Duodenal mucosa (tissue), 2 donors: ENCODE data around the gene CDH2.

Experiments used
- H3K27ac ChIP-seq: one replicate; pipeline ENCODE4 v1.7.0; 2013; ENCODE audit warnings: low read depth, low read length
- H3K27me3 ChIP-seq, 2 donors: one replicate each; pipeline ENCODE4 v1.7.0; 2013; ENCODE audit warnings: low read length in 2 of 2, control low read depth in 1 of 2; ENCODE audit not compliant: insufficient read depth in 2 of 2, control insufficient read depth in 1 of 2
- H3K36me3 ChIP-seq, 2 donors: one replicate each; pipeline ENCODE4 v1.7.0; 2013; ENCODE audit warnings: low read length in 2 of 2, control low read depth in 1 of 2; ENCODE audit not compliant: insufficient read depth in 2 of 2, control insufficient read depth in 1 of 2
- H3K4me1 ChIP-seq, 2 donors: one replicate each; pipeline ENCODE4 v1.7.0; 2013; ENCODE audit warnings: low read length in 2 of 2, control low read depth in 1 of 2; ENCODE audit not compliant: insufficient read depth in 2 of 2, control insufficient read depth in 1 of 2
- H3K4me3 ChIP-seq, 2 donors: one replicate each; pipeline ENCODE4 v1.7.0; 2013; ENCODE audit warnings: low read length in 2 of 2, low read depth in 1 of 2
- H3K9ac ChIP-seq, 2 donors: one replicate each; pipeline ENCODE4 v1.7.0; 2013; ENCODE audit warnings: low read length in 2 of 2, low read depth in 1 of 2
- H3K9me3 ChIP-seq, 2 donors: one replicate each; pipeline ENCODE4 v1.7.0; 2013; ENCODE audit warnings: low read length in 2 of 2, control low read depth in 1 of 2; ENCODE audit not compliant: control insufficient read depth in 1 of 2

Gene CDH2

DNA sequence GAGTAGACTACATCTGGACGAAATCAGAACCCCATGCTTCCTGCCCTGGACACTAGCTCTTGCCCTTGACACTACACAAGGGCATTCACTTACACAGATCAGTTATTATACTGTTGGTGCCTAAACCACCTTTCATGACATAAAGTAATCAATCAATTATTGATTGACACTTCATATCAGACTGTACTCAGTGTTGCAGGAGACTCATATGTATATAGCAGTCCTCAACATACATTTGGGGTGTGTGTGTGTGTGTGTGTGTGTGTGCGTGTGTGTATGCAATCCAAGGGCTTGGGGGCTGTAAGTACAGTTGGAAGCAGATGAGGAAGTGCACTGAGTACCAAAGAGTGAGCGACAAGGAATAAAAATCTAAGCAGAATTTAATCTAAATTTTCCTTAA lies 5.1 kb downstream of the CDH2 start:
- H3K9ac ChIP-seq, result no peak overlapping the region
- no peaks in the 10 kb centered on the region for H3K4me1 ChIP-seq
- no peaks in the 10 kb centered on the region for H3K9me3 ChIP-seq
- H3K4me3 ChIP-seq, result no peak overlapping the region
- H3K36me3 ChIP-seq, result no peaks in the 10 kb centered on the region
- H3K27ac ChIP-seq, result no peak overlapping the region
- peaks cover 10 to 29% of the 10 kb centered on the region in 2 donors for H3K27me3 ChIP-seq

DNA sequence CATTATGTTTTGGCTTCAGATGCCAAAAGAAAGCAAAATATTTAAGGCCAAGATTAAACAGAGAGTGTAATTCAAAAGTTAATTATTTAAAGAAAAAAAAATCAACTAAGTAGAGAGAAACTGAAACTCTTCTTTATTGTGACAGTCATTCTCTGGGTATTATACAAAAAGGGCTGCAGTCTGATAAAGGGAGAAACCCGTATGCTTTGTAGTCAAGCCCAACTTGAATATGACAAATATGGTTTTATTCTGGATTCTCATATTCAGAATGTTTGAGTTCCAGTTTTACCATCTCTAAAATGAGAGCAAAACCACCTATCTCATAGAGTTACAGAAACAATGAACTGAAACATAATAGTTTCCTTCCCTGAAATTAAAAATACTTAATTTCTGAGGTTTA lies 8.2 kb downstream of the CDH2 start:
- Histone ChIP-seq H3K9ac (no peak overlapping the region), H3K27ac (no peak overlapping the region)

DNA sequence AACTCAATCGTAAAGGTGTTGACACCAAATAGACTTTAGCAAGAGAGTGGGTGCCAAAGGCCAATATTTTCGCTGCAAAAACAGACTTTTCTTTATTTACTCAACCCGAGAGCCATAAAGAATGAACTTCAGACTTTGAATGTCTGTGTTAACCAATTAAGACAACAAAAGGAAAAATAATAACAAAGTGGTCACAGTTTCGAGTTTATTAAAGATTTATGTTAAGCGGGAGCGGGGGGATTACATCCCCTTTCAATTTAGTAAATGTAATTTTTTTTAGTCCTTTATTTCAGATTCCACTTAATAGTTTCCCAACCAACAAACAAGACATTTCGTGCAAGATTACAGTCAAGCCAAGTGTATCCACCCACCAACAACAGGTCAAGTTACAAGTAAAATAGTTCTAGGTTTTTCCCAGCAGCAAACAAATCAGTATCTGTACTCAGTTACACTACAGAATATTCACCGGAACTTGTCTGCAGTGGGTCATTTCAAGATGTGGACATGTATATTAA lies 9.0 kb downstream of the CDH2 start:
- no peak overlapping the region for H3K9ac ChIP-seq
- H3K4me1 ChIP-seq, result no peaks in the 10 kb centered on the region
- no peaks in the 10 kb centered on the region for H3K9me3 ChIP-seq
- H3K27ac ChIP-seq, result no peak overlapping the region
- no peaks in the 10 kb centered on the region for H3K27me3 ChIP-seq
- H3K4me3 ChIP-seq, result no peak overlapping the region
- H3K36me3 ChIP-seq, result no peaks in the 10 kb centered on the region

More for the DNA sequence above, 8.2 kb downstream of the CDH2 start:
- no peaks in the 10 kb centered on the region for H3K4me1 ChIP-seq
- H3K36me3 ChIP-seq, result no peaks in the 10 kb centered on the region
- no peak overlapping the region for H3K4me3 ChIP-seq
- H3K27me3 ChIP-seq, result peaks cover 0 to 3% of the 10 kb centered on the region in 2 donors
- H3K9me3 ChIP-seq, result no peaks in the 10 kb centered on the region

DNA sequence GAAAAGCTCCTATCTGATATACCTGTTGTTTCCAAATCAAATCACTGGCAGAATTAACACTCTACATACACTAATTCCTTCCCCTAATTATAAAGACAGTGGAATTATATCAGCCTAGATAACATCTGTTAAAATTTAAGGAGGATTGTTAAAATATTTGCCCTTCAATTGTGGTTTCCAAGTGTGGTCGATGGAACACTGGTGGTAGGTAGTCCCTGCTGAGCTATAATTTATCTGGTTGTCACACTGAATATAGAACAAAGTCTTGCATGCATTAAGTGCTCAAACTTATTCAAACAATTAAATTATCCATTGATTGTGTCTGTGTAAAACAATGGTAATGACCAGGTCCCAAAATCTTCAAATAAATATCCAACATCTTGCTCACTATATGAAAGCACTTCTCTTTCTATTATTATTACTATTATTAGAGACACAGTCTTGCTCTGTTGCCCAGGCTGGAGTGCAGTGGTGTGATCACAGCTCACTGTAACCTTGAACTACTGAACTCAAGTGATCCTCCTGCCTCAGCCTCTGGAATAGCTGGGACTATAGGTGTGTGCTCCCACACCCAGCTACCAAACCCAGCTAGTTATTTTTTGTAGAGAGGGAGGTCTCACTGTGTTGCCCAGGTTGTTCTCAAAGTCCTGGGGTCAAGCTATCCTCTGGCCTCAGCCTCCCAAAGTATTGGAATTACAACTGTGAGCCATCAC lies 12.0 kb downstream of the CDH2 start:
- no peaks in the 10 kb centered on the region for H3K4me1 ChIP-seq

DNA sequence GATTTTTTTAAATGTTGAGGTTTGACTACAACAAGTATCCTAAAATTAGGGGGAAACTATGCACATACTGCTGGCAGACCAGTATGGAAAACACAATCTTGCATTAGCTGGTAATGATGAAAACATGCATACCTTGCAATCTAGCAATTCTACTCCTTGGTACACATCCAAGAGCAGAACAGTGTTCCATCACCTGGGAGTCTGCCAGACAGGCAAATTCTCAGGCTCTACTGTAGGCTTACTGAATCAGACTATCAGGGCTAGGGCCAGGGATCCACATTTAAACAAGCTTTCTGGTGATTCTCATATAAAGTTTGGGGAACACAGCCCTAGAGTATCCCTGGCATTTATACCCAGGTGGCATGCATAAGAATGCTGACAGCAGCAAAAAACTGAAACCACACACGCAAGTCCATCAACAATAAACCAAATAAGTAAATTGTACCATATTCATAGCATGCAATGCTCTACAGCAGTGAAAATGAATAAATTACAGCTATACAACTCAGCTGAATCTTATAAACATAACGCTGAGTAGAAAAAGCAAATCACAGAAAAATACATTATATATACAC lies 13.6 kb downstream of the CDH2 start:
- Histone ChIP-seq H3K4me1 (no peaks in the 10 kb centered on the region), H3K4me3 (no peak overlapping the region), H3K36me3 (no peaks in the 10 kb centered on the region), H3K9me3 (no peaks in the 10 kb centered on the region), H3K27ac (no peak overlapping the region), H3K27me3 (no peaks in the 10 kb centered on the region), H3K9ac (no peak overlapping the region)

More for the DNA sequence above, 12.0 kb downstream of the CDH2 start:
- no peaks in the 10 kb centered on the region for H3K36me3 ChIP-seq
- H3K9ac ChIP-seq, result no peak overlapping the region
- no peak overlapping the region for H3K4me3 ChIP-seq
- no peaks in the 10 kb centered on the region for H3K27me3 ChIP-seq
- no peak overlapping the region for H3K27ac ChIP-seq
- no peaks in the 10 kb centered on the region for H3K9me3 ChIP-seq

DNA sequence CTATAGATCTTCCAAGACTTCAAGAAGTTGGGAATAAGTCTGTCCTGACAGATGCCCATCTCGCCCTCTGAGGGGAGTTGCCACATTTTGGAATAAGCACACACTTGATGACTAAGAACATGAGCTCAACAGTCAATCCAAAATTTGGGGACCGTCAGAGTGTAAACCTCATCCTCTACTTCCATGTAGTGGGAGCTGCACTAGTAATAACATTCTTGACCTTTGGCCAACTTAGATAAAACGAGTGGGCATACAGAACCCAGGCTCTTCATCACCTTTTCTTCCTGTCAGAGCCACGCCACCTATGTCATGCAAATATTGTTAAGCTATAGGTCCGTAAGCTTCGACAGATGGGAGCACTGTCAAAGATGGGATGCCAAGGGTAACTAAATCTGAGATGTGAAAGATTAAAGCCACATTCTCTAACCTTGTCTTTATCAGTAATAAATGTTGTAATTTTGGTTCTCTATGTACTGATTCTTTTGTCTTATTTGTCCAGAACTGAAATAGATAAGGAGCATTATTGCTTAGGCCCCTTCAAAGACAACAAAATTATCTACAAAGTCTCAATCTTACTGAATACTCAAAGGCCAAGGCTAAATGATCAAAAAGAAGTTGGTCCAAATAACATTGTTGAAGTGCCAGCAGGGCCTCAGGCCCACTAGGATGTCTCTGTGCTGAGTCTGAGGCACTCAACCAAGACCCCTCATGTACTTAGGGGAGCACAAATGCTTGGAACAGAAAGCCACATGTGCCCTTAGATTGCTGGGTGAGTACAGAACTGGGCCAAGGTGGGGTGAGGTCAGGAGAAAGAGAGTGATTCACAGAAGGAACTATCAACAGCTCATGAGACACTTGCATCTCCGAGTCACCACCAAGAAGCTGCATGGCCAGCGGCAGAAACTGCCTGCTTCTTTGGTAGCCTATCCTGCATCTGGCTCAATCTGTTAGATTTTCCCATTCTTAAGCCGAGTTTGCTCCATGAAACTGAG lies 15.0 kb downstream of the CDH2 start:
- Histone ChIP-seq H3K4me3 (no peak overlapping the region), H3K27ac (no peak overlapping the region), H3K9ac (no peak overlapping the region), H3K9me3 (no peaks in the 10 kb centered on the region), H3K27me3 (no peaks in the 10 kb centered on the region), H3K4me1 (no peaks in the 10 kb centered on the region), H3K36me3 (no peaks in the 10 kb centered on the region)

DNA sequence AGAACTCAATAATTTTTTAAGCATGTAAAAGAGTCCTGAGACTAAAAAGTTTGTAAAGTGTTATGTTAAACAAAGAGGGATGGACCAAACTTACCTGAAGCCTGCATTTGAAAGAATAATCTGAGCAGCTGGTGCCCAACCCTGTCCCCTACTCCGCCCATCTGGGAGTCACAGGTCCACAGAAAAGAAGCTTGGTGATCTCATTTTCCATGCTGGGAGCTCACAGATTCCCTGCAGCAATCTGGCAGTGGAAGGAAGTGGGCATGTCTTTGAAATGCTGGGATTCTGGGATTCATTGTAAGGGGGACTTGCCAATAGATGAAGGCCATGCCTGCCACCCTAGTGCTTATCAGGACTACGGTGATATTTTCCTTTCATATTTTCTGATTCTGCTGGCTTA lies 17.9 kb downstream of the CDH2 start:
- no peak overlapping the region for H3K9ac ChIP-seq
- no peaks in the 10 kb centered on the region for H3K4me1 ChIP-seq
- no peak overlapping the region for H3K4me3 ChIP-seq
- no peaks in the 10 kb centered on the region for H3K27me3 ChIP-seq
- H3K27ac ChIP-seq, result no peak overlapping the region
- no peaks in the 10 kb centered on the region for H3K36me3 ChIP-seq
- H3K9me3 ChIP-seq, result no peaks in the 10 kb centered on the region

DNA sequence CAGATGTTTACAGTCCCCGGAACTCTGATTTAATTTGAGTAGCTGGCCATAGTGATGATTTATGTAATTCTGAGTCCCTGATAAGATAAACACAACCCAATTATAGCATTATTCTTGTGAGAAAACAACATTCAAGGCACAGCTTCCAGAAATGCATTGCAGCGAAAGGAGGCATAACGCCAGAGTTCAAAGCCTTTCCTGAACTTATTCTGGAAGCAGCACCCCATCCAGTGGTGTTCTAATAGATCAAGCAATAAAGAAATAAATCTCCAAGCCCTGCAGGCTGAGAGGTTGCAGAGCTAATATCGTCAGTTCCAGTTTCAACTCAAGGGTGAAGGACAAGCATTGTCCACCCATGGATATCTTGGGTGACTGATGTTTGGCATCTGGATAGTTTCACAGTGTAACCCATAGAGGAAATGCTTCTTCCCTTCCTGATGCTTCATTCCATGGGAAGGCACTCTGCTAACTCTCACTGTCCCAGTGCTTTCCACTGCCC lies 18.8 kb downstream of the CDH2 start:
- no peaks in the 10 kb centered on the region for H3K4me1 ChIP-seq
- no peak overlapping the region for H3K9ac ChIP-seq
- H3K4me3 ChIP-seq, result no peak overlapping the region
- no peak overlapping the region for H3K27ac ChIP-seq
- H3K27me3 ChIP-seq, result no peaks in the 10 kb centered on the region
- H3K9me3 ChIP-seq, result no peaks in the 10 kb centered on the region
- no peaks in the 10 kb centered on the region for H3K36me3 ChIP-seq

DNA sequence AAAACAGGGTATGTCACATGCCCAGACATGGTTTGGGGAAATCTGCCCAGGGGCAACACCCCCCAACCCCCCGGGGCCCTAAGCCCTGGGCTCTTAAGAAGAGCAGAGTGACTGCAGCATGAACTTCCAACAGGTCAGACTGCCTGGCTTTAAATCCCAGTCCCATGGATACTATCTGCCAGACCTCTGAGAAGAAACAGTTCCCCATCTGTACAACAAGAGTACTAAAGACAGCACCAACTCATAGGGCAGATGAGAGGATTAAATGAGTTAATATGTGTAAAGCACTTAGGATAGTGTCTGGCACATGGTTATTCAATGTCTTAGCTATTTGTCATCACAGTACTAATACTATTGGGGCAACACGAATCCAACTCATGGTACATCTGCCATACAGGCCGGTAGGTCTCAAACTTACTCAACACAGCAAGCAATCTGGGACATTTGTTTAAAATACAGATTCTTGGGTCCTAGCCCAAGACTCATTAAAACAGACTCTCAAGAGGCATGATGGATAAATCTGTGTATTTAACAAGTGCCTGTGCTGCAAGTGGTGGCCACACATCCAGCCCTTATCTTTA lies 23.4 kb downstream of the CDH2 start:
- no peak overlapping the region for H3K4me3 ChIP-seq
- no peaks in the 10 kb centered on the region for H3K36me3 ChIP-seq
- H3K9me3 ChIP-seq, result no peaks in the 10 kb centered on the region
- H3K9ac ChIP-seq, result no peak overlapping the region
- no peaks in the 10 kb centered on the region for H3K4me1 ChIP-seq
- no peaks in the 10 kb centered on the region for H3K27me3 ChIP-seq
- H3K27ac ChIP-seq, result no peak overlapping the region
